Measurements from ENCODE around the gene PKNOX1. TPM values are rescaled to one million over a fixed set of nuclear protein-coding genes. Genes with fewer than 3 reads are reported as not detected.
A peak's percentile ranks its signal among the peaks of the same experiment; 100 is the strongest.
"Not testable (repeated sequence)": the region's sequence is repeated elsewhere in the genome, so short reads cannot be mapped to it uniquely, and the experiment has no call there.

Gene PKNOX1
- polyA plus RNA-seq, 3 donors, result 4.0 to 9.2 (median 7.6) TPM

DNA sequence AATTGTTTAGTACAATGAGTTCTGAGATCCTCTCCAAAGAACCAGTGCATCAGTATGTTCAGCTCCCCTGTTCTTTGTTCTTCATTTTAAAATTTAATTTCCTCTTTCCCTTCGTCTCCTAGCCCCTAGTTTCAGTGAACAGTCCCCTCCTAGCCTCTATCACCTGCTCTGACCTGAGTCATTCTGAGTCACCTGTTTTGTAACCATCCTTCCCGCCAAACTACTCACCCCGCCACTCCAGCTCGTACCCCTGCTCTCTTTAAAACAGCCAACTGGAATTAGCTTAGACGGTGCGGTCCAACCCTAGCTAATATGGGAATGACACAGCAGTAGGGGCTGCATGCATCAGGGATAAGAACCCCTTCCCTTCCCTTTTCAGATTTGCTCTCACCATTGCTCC lies 32.1 kb upstream of the PKNOX1 start:
- WGBS, 3 donors, result 68 to 83% (median 74%) methylated on average over 6 of the region's 6 CpGs

DNA sequence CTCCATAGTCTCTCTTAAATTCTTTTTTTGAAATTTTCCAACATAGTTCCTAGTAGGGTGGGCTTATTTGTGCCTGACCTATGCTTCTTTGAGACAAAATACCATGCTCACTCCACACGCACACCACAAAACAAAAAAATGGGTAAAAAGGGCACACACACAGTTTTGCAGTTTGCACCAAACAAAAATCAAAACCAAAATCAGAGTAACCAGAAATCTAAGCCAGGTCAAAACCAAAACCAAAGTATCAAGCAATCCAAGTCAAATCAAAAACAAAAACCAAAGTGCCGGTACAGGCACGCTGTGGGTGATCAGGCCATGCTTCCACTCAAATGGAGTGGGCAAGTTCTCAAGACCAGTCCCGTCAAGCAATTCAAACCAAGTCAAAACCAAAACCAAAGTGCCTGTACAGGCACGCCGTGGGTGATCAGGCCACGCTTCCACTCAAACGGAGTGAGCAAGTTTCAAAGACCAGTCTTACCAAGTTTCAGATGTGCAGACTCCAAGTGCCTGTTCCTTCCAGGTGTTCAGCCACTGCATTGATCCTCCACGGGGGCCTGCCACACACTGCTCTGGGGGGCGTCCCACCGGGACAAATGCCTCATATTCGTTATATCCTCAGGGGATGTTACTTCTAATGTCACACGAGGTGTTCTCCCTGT lies 25.1 kb upstream of the PKNOX1 start:
- not testable (repeated sequence) for H3K27ac ChIP-seq (ENCODE audit: low read depth, low read length)
- 83 to 85% (median 85%) methylated on average over 13 of the region's 13 CpGs for WGBS, 3 donors

More for the DNA sequence above, 32.1 kb upstream of the PKNOX1 start:
- H3K27ac ChIP-seq (ENCODE audit: low read depth, low read length), result no peak overlapping the region

- WGBS, 3 donors, result 96 to 97% (median 96%) methylated on average over 9 of the region's 9 CpGs
- not testable (repeated sequence) for H3K27ac ChIP-seq (ENCODE audit: low read depth, low read length)
Observed at GRCh38 chr21:42951193-42951592, 23.2 kb upstream of the PKNOX1 start.

GRCh38 chr21:42956824-42957630 lies 17.3 kb upstream of the PKNOX1 start:
- WGBS, 3 donors, result 79 to 90% (median 90%) methylated on average over 13 of the region's 13 CpGs
- no peak overlapping the region for H3K27ac ChIP-seq (ENCODE audit: low read depth, low read length)

GRCh38 chr21:42958122-42958521 lies 16.2 kb upstream of the PKNOX1 start:
- 69 to 86% (median 81%) methylated on average over 6 of the region's 6 CpGs for WGBS, 3 donors

GRCh38 chr21:42959728-42960127 lies 14.6 kb upstream of the PKNOX1 start:
- WGBS, 3 donors, result 84 to 90% (median 87%) methylated on average over 3 of the region's 3 CpGs
- no peak overlapping the region for H3K27ac ChIP-seq (ENCODE audit: low read depth, low read length)

More at GRCh38 chr21:42958122-42958521, 16.2 kb upstream of the PKNOX1 start:
- H3K27ac ChIP-seq (ENCODE audit: low read depth, low read length), result not testable (repeated sequence)

DNA sequence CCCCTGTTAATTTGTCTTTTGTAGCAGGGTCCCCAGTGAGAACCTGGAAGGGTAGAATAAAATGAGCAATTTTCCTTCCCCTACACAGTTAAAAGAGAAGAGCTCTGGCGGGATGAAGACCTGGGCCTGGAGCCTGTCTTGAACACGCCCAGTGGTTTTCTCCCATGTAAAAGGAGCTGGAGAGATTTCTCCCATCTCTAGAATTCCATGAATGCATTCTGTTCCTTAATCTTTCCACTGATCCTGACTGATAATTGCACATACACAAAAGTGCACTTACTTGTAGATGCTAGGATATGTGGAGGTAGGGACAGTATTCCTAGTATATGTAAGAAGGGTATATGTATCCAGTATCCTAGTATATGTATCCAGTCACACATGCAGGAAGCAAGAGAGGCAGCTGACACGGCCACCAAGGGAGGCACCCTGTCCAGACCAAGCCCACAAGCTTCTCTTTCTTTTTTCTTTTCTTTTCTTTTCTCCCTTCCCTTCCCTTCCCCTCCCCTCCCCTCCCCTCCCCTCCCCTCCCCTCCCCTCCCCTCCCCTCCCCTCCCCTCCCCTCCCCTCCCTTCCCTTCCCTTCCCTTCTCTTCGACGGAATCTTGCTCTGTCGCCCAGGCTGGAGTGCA lies 11.9 kb upstream of the PKNOX1 start:
- no peak overlapping the region for H3K27ac ChIP-seq (ENCODE audit: low read depth, low read length)
- WGBS, 3 donors, result 69 to 88% (median 70%) methylated on average over 3 to 4 of the region's 6 CpGs

DNA sequence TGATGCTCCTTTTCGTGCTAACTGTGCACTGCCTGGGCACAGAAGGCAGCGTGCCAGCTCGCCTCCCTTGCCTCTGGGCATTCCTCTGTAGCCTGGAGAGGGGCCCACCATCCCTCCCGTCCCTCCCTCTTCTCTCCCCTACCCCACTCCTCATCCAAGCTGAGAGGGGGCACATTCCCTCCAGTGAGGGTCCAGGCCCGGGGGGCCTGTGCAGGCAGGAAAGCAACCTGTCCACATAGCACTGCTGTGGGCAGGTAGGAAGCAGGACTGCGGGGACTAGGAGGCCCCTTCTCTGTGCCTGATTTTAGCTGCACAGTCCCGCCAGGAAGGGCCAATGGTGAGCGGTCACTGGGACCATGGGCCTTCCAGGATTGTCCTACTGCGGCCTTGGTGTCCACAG lies 10.3 kb upstream of the PKNOX1 start:
- no peak overlapping the region for H3K27ac ChIP-seq (ENCODE audit: low read depth, low read length)
- 89 to 93% (median 90%) methylated on average over 9 of the region's 9 CpGs for WGBS, 3 donors

DNA sequence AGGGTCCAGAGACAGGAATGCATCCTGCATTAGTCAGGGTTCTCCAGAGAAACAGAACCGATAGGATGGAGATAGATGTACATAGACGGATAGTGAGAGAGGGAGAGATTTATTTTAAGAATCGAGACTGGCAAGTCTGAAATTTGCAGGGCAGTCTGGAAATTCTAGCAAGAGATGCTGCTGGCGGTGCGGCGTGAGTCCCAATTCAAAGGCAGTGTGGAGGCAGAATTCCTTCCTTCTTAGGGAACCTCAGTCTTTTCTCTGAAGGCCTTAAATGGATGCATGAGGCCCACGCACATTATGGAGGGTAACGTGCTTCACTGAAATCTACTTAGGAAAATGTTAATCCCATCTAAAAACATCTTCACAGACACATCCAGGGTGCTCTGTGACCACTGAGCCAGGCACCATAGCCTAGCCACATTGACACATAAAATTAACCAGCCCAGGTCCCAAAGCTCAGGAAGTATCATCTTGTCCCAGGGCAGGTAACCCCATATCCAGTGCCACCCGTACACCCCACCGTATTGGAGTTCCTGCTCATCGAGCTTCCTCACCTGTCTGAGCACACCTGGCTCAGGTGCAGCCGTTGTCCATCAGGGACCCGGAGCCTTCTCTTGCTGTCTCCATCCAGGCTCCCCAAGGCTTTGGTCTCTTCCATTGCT lies 9.7 kb upstream of the PKNOX1 start:
- 93 to 96% (median 95%) methylated on average over 13 of the region's 13 CpGs for WGBS, 3 donors
- H3K27ac ChIP-seq (ENCODE audit: low read depth, low read length), result no peak overlapping the region

DNA sequence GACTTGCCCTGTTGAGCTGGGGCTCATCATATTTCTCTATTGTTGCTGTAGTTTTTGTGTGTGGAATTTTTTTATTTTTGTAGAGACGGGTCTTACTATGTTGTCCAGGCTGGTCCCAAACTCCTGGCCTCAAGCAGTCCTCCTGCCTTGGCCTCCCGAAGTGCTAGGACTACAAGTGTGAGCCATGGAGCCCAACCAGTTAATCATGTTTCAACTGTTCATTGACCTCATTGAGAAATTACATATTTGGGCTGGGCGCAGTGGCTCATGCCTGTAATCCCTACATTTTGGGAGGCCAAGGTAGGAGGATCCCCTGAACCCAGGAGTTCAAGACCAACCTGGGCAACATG lies 9.2 kb upstream of the PKNOX1 start:
- 66 to 85% (median 79%) methylated on average over 3 of the region's 3 CpGs for WGBS, 3 donors
- H3K27ac ChIP-seq (ENCODE audit: low read depth, low read length), result no peak overlapping the region

- H3K27ac ChIP-seq (ENCODE audit: low read depth, low read length), result not testable (repeated sequence)
- 97 to 98% (median 98%) methylated on average over 9 of the region's 9 CpGs for WGBS, 3 donors
Observed at GRCh38 chr21:42967616-42968015, 6.7 kb upstream of the PKNOX1 start.

- WGBS, 3 donors, result 49 to 71% (median 61%) methylated on average over 6 of the region's 6 CpGs
- H3K27ac ChIP-seq (ENCODE audit: low read depth, low read length), result no peak overlapping the region
Observed at GRCh38 chr21:42969193-42969600, 5.2 kb upstream of the PKNOX1 start.

GRCh38 chr21:42970946-42971653 lies 3.3 kb upstream of the PKNOX1 start:
- WGBS, 3 donors, result 86 to 93% (median 88%) methylated on average over 7 of the region's 7 CpGs
- no peak overlapping the region for H3K27ac ChIP-seq (ENCODE audit: low read depth, low read length)

DNA sequence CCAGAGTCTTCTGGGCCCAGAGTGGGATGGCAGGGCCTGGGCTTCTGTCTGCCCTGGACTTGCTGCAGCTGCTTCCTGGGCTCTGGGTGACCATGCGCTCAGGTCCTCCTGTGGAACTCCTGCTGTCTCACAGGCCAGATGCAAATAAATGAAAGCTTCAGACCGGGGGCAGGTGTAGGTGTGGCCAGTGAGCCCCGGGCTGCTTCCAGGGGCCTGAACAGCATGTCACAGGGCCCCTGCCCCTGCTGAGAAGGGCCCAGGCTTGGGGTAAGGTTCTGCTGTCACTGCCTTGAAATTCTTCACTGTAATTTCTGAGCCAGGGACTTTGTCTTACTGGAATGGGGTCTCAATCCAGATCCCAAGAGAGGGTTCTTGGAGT lies 2.5 kb upstream of the PKNOX1 start:
- 61 to 76% (median 63%) methylated on average over 3 of the region's 3 CpGs for WGBS, 3 donors
- no peak overlapping the region for H3K27ac ChIP-seq (ENCODE audit: low read depth, low read length)

GRCh38 chr21:42973309-42973990 lies 912 bp upstream of the PKNOX1 start:
- WGBS, 3 donors, result 62 to 69% (median 69%) methylated on average over 19 of the region's 19 CpGs

GRCh38 chr21:42974832-42975820 lies 764 bp downstream of the PKNOX1 start:
- WGBS, 3 donors, result 0 to 1% (median 0%) methylated on average over 50 to 122 of the region's 125 CpGs
- peak overlapping the region; percentile 98 for H3K27ac ChIP-seq (ENCODE audit: low read depth, low read length)

More at GRCh38 chr21:42973309-42973990, 912 bp upstream of the PKNOX1 start:
- H3K27ac ChIP-seq (ENCODE audit: low read depth, low read length), result no peak overlapping the region

Data from adipose tissue (tissue), 3 donors.